Karpas-422 (cell line): ENCODE results near the gene RELN. TPM values are rescaled to one million over a fixed set of nuclear protein-coding genes. Genes with fewer than 3 reads are reported as not detected.

Experiments used
- DNase-seq: peaks from one replicate; pipeline ENCODE4 v3.0.0-alpha.2; 2015
- H2AFZ ChIP-seq: fragments of 200-600 bp; sonication (generic); 2 replicates; pipeline ENCODE4 v1.6.1; 2014; ENCODE audit warnings: antibody characterized with exemption, low read length, mixed read lengths
- H3K27ac ChIP-seq: fragments of 200-600 bp; sonication (generic); 2 replicates; pipeline ENCODE4 v1.5.1; 2014; ENCODE audit warnings: mild to moderate bottlenecking, low read length, moderate library complexity
- H3K27me3 ChIP-seq: fragments of 200-600 bp; sonication (generic); 2 replicates; pipeline ENCODE4 v1.6.1; 2014; ENCODE audit warnings: low read length, mixed read lengths
- H3K36me3 ChIP-seq: fragments of 200-600 bp; sonication (generic); 2 replicates; pipeline ENCODE4 v1.6.1; 2014; ENCODE audit warnings: low read length, mixed read lengths; ENCODE audit not compliant: insufficient read depth
- H3K4me1 ChIP-seq: fragments of 200-600 bp; sonication (generic); 2 replicates; pipeline ENCODE4 v1.6.1; 2014; ENCODE audit warnings: mild to moderate bottlenecking, low read length, mixed read lengths
- H3K4me2 ChIP-seq: fragments of 200-600 bp; sonication (generic); 2 replicates; pipeline ENCODE4 v1.6.1; 2014; ENCODE audit warnings: low read length, low read depth, mild to moderate bottlenecking; ENCODE audit not compliant: poor library complexity, severe bottlenecking
- H3K4me3 ChIP-seq: fragments of 200-600 bp; sonication (generic); 2 replicates; pipeline ENCODE4 v1.5.1; 2014; ENCODE audit warnings: mild to moderate bottlenecking, antibody characterized with exemption, low read length, mixed read lengths
- H3K79me2 ChIP-seq: fragments of 200-600 bp; sonication (generic); 2 replicates; pipeline ENCODE4 v1.6.1; 2014; ENCODE audit warnings: mild to moderate bottlenecking, low read length, mixed read lengths
- H3K9ac ChIP-seq: fragments of 200-600 bp; sonication (generic); 2 replicates; pipeline ENCODE4 v1.6.0; 2014; ENCODE audit warnings: low read length
- H3K9me2 ChIP-seq: fragments of 200-600 bp; sonication (generic), shearing (Covaris generic); replicated peaks from 2 replicates; pipeline ENCODE4 v1.6.0; 2014; ENCODE audit warnings: mild to moderate bottlenecking, low read length, moderate library complexity; ENCODE audit not compliant: insufficient read depth
- H3K9me3 ChIP-seq: fragments of 300-700, 200-600 bp; sonication (generic); 2 replicates; pipeline ENCODE4 v1.6.1; 2014; ENCODE audit warnings: low read length, mixed read lengths
- H4K20me1 ChIP-seq: fragments of 200-600 bp; sonication (generic); 2 replicates; pipeline ENCODE4 v1.6.1; 2014; ENCODE audit warnings: mild to moderate bottlenecking, antibody characterized with exemption, low read length, low read depth; ENCODE audit not compliant: insufficient read depth
- total RNA-seq: library from RNA; depleted of rRNA; stranded (reverse); fragments of >200 nt; shearing (Covaris generic); gene quantifications from 2 replicates; pipeline ENCODE4 v1.2.3, GENCODE V29; 2014; ENCODE audit warnings: low replicate concordance

Gene RELN
- total RNA-seq, 1 experiment from 2014 or later = not detected

DNA sequence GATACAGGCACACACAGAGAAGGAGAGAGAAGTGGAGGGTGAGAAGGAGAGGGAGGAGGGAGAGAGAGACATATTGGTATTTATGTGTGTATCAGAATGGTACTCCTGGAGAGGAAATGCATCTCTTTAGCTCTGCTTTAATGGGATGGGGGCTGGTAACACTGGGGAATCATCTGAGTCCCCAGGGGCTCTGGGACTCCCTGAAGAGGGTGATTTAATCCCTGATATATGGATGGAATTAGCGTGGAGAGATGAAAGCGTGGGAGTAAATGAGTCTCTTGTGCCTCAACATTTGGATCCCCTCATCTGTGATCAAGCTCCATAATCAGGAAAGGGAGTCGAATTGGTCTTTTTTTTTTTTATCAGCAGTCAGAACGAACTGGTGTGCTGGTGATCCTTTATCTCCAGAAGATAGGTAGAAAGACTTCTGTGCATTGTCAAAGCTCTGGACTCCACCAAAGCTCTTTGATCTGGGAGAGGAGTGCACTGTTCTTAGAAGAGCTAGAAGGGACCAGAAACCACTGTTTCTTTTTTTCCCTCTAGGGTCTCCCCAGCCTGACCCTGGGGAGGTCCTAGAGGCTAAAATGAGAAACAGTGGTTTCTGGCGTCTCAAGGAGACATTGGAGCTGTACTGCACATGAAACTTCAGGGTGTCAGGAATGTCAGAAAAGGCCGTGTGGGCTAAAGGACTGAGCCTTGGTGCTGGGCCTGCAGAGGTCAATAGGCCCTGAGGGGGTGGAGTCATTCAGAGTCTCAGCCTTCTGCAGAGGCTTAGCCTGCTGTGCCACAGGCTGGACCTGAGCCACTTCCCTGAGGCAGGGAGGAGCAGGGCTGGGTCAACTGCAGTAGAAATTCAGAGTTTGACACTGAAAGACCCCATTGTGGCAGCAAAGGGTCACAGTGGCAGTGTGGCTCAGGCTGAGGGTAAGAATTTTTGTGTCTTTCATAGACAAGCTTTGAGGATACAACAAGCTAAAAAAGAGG lies 309.0 kb downstream of the RELN start:
- Histone ChIP-seq H3K4me1 (no peaks in the 10 kb centered on the region), H3K4me2 (no peak overlapping the region), H4K20me1 (no peaks in the 10 kb centered on the region), H3K27me3 (no peaks in the 10 kb centered on the region), H3K79me2 (no peaks in the 10 kb centered on the region), H2AFZ (no peak overlapping the region), H3K9ac (no peak overlapping the region), H3K4me3 (no peak overlapping the region), H3K9me3 (no peaks in the 10 kb centered on the region), H3K9me2 (no peaks in the 10 kb centered on the region), H3K36me3 (no peaks in the 10 kb centered on the region), H3K27ac (no peak overlapping the region)
- DNase-seq = no peak

DNA sequence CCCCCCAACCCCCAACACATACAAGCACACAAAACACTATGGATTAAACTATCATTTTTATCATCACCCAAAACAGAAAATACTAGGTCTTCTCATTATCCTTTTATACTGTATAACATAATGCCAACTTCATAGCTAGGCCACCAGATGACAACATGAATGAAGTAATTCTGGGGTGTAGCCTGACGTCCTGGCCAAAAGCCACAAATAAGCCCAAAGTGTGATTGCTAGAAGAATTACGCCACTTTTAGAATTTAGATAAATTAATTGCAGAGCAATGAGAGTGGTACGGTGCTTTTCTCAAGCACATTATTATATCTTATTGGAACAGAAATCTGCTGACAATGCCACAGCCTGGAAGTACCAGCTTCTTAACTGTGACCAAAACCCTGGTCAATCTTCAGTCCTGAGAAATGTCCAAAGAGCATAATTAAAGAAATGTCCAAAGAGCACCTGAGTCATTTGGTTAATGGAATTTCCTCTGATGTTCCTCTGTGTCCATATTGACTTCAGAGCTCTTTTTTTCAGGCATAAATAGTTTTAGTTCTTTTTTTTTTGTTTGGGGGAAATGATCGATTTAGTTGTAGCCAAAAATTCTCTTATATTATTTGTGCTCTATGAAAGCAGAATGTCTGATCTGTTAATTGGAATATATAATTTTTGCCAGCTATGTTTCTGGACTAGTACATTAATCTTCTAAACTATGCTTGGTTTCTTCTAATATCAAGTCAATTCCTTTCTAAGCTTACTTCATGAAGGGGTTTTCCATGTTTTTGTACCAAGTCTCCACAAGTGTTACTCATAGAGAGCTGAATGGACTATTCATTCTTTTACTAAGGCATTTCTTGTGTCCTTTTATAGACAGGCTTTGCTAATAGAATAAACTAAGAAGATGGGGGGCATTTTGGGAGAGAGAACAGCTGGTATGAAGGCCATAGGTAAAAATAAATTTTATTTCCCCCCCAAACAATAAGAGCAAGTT lies 310.0 kb downstream of the RELN start:
- Histone ChIP-seq H3K9me2 (no peaks in the 10 kb centered on the region), H3K79me2 (no peaks in the 10 kb centered on the region), H3K4me2 (no peak overlapping the region), H3K27me3 (no peaks in the 10 kb centered on the region), H3K4me1 (no peaks in the 10 kb centered on the region), H3K9me3 (no peaks in the 10 kb centered on the region), H2AFZ (no peak overlapping the region), H4K20me1 (no peaks in the 10 kb centered on the region), H3K4me3 (no peak overlapping the region), H3K36me3 (no peaks in the 10 kb centered on the region), H3K27ac (no peak overlapping the region), H3K9ac (no peak overlapping the region)
- DNase-seq = no peak

DNA sequence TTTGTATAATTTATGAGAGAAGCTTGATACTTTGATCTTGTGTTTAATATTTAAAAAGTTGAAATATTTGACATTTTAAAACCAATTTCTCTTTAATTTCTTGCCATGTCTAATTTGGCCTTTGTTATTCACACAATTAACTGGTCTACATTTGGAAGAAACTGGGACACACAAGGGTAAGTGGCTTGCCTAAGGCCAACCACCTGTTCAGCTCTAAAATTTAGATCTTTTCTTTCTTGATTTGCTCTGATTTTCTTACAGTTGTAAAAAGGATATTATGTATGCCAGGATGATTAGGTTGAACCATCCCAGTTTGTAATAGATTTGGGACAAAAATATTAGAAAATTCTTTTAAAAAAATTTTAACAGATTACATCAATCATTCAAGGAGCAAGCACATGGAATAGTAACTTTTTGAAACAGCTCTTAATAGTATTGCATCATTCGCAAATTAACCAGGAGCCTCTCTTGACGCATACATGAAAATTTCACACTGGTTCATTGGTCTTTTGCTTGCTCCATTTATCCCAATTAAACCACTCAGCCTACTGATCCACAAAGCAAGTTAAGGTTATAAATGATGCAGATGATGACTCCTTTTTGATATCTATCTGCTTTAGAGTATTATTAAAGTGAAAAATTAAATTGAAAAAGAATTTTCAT lies 321.0 kb downstream of the RELN start:
- no peaks in the 10 kb centered on the region for H4K20me1 ChIP-seq
- H3K9me3 ChIP-seq = no peaks in the 10 kb centered on the region
- H2AFZ ChIP-seq = no peak overlapping the region
- H3K4me1 ChIP-seq = no peaks in the 10 kb centered on the region
- no peaks in the 10 kb centered on the region for H3K9me2 ChIP-seq
- no peak overlapping the region for H3K4me3 ChIP-seq
- H3K27me3 ChIP-seq = no peaks in the 10 kb centered on the region
- no peak overlapping the region for H3K4me2 ChIP-seq
- H3K9ac ChIP-seq = no peak overlapping the region
- H3K36me3 ChIP-seq = no peaks in the 10 kb centered on the region
- H3K27ac ChIP-seq = no peak overlapping the region
- DNase-seq = no peak
- no peaks in the 10 kb centered on the region for H3K79me2 ChIP-seq

DNA sequence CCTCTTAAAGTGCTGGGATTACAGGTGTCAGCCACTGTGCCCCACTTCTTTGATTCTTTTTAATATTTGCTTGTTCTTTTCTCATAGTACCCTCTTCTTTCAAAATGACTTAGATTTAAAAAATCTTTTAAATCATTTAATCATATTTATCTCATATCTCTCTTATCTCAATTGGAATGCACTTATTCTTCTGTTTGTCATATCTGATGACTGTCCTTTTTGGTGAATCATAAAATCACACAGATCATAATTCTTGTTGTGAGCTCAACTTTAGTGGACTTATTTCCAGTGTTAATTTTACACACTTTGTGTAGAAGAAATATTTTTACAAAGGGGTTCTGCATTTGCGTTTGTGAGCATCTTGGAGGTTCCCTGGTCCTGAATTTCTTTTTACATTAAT lies 323.1 kb downstream of the RELN start:
- DNase-seq = no peak
- H3K9ac ChIP-seq = no peak overlapping the region
- no peaks in the 10 kb centered on the region for H3K36me3 ChIP-seq
- H4K20me1 ChIP-seq = no peaks in the 10 kb centered on the region
- no peaks in the 10 kb centered on the region for H3K9me2 ChIP-seq
- H3K79me2 ChIP-seq = no peaks in the 10 kb centered on the region
- no peak overlapping the region for H3K27ac ChIP-seq
- H2AFZ ChIP-seq = no peak overlapping the region
- H3K4me2 ChIP-seq = no peak overlapping the region
- H3K9me3 ChIP-seq = no peaks in the 10 kb centered on the region
- H3K4me3 ChIP-seq = no peak overlapping the region
- H3K27me3 ChIP-seq = no peaks in the 10 kb centered on the region
- no peaks in the 10 kb centered on the region for H3K4me1 ChIP-seq

DNA sequence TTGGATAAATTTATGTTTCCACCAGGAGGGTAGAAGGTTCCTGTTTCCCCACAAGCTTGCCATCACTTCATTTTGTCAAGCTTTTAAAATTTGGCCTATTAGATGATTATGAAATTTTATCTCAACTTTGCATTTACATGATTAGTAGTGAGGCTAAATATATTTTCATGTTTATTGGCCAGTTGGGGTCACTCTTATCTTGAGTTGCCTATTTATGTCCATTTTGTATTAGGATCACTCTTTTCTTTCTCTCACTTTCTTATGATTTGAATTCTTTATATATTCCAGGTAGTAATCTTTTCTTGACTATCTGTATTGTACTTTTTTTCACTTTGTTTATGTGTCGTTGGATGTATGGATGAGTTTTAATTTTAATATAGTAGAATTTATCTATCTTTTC lies 324.9 kb downstream of the RELN start:
- Histone ChIP-seq H3K4me1 (no peaks in the 10 kb centered on the region), H3K9me3 (no peaks in the 10 kb centered on the region), H3K36me3 (no peaks in the 10 kb centered on the region), H3K4me2 (no peak overlapping the region), H3K27me3 (no peaks in the 10 kb centered on the region), H3K4me3 (no peak overlapping the region), H3K9me2 (no peaks in the 10 kb centered on the region), H4K20me1 (no peaks in the 10 kb centered on the region), H3K27ac (no peak overlapping the region), H3K79me2 (no peaks in the 10 kb centered on the region), H2AFZ (no peak overlapping the region), H3K9ac (no peak overlapping the region)
- no peak for DNase-seq

DNA sequence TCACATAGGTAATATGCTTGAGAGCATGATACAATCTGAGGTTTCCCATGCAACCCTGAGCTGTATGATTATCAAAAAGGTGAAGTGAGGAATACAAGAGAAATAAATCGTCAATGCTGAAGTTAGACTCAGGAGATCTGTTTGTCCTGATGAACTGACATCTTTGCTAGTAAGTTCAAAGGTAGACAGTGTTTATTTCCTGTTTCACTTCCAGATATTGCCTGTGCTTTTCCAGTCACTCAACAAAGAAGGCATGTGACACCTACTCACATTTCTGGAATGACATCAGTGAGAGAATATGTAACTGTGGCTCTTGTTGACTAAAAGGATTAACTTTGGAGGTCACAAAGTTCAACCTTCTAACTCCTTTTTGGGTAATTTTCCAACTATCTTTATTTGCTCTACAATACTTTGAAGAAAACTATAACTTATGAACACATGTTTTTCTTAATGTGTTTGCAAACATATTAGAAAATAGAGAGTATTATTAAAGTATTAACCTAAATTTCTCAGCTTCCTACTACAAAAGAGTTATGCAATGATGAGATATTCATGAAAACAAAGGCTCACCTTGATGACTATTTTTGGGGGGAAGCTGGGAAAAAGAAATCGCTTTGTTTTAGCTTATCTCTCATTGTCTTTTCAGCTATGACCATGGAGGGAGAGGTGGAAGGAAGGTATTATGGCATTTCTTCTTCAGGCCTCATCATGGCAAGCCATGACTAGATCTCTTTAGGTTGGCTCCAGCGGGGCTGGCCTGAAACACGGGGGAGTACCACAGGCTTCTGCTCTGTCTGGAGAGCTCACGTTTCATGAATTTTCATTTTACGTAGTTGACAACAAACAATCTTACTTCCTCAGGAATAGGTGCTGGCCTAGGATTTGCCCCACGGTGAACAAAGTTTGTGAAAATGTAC lies 328.7 kb downstream of the RELN start:
- Histone ChIP-seq H3K9me2 (no peaks in the 10 kb centered on the region), H3K9ac (no peak overlapping the region), H3K27me3 (no peaks in the 10 kb centered on the region), H2AFZ (no peak overlapping the region), H3K4me2 (no peak overlapping the region), H4K20me1 (no peaks in the 10 kb centered on the region), H3K9me3 (no peaks in the 10 kb centered on the region), H3K36me3 (no peaks in the 10 kb centered on the region), H3K27ac (no peak overlapping the region), H3K79me2 (no peaks in the 10 kb centered on the region), H3K4me3 (no peak overlapping the region), H3K4me1 (no peaks in the 10 kb centered on the region)
- no peak for DNase-seq

DNA sequence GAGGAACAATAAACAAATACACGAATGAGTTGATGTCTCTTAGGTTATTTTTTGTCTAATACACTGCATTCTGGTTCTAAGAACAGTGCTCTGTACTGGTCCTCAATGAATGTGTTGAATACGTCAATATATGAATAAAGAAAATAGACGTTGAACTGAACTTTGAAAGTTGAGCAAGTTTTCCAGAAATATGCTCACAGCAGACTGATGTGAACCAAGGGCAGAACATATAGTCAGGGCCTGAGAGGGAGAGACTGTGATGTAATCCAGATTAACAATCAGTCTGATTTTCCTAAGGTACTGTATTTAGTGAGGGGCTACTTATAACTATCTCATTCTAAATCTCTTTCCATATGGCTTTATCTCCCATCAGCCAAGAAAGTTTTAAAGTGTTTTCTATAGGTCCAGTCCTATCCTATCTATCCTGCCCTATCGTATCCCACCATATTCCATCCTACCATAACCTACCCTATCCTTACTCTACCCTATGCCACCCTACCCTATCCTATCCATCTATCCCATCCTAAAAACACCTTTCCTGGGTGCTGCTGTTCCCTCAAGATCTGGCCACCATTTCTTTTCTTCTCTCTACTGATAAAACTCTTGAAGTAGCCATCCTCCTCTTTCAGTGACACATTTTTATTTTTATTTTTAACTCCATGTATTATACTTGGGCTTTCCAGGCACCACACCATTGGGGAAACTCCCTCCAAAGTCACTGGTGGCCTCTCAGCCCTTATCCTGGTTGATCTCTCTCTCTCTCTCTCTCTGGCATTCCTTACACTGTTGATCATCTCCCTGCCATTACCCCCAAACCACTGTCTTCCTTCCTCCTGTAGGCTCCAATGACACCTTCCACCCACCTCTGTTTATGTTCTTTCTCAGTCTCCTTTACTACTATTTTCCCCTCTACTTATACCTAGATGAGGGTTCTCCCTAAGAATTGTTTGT lies 331.1 kb downstream of the RELN start:
- Histone ChIP-seq H3K79me2 (no peaks in the 10 kb centered on the region), H3K9me3 (no peaks in the 10 kb centered on the region), H3K4me2 (no peak overlapping the region), H3K9me2 (no peaks in the 10 kb centered on the region), H3K4me1 (no peaks in the 10 kb centered on the region), H3K36me3 (no peaks in the 10 kb centered on the region), H3K9ac (no peak overlapping the region), H4K20me1 (no peaks in the 10 kb centered on the region), H3K27me3 (no peaks in the 10 kb centered on the region), H2AFZ (no peak overlapping the region), H3K27ac (no peak overlapping the region), H3K4me3 (no peak overlapping the region)
- DNase-seq = no peak
